Esophagus mucosa (tissue), 1 donor: ENCODE results near the gene NEK6. TPM values are rescaled to one million over a fixed set of nuclear protein-coding genes. Genes with fewer than 3 reads are reported as not detected.

Source experiments
- ATAC-seq: fragments of 200-7000 bp; cut with Tn5 transposase; one replicate; pipeline ENCODE4 v1.9.1; 2020
- total RNA-seq: library from RNA; stranded (reverse); gene quantifications from one replicate; pipeline ENCODE4 v1.2.4, GENCODE V29; 2023
- donor health status: DM: yes; HTN: yes; CAD: no.

NEK6 gene
- total RNA-seq, 1 donor from 2014 or later = 11.0 TPM

GRCh38 chr9:124326378-124326777 is 68.6 kb downstream of the NEK6 start:
- no peak for ATAC-seq

- no peak for ATAC-seq
Measured at GRCh38 chr9:124327491-124327890, 69.7 kb downstream of the NEK6 start.

GRCh38 chr9:124328285-124328684 is 70.5 kb downstream of the NEK6 start:
- no peak for ATAC-seq

- ATAC-seq = no peak
Measured at GRCh38 chr9:124329206-124329792, 71.5 kb downstream of the NEK6 start.

GRCh38 chr9:124330011-124330697 is 72.4 kb downstream of the NEK6 start:
- no peak for ATAC-seq

- ATAC-seq = no peak
Measured at GRCh38 chr9:124331580-124331979, 73.8 kb downstream of the NEK6 start.

- no peak for ATAC-seq
Measured at GRCh38 chr9:124332361-124333202, 74.8 kb downstream of the NEK6 start.

GRCh38 chr9:124333203-124333579 is 75.4 kb downstream of the NEK6 start:
- no peak for ATAC-seq

GRCh38 chr9:124334568-124335319 is 77.0 kb downstream of the NEK6 start:
- no peak for ATAC-seq

- no peak for ATAC-seq
Measured at GRCh38 chr9:124335320-124335707, 77.6 kb downstream of the NEK6 start.

GRCh38 chr9:124337562-124337961 is 79.8 kb downstream of the NEK6 start:
- ATAC-seq = no peak

- ATAC-seq = no peak
Measured at GRCh38 chr9:124339603-124340146, 81.9 kb downstream of the NEK6 start.

GRCh38 chr9:124340219-124341069 is 82.7 kb downstream of the NEK6 start:
- no peak for ATAC-seq

GRCh38 chr9:124341455-124342170 is 83.9 kb downstream of the NEK6 start:
- no peak for ATAC-seq

GRCh38 chr9:124342402-124342775 is 84.6 kb downstream of the NEK6 start:
- ATAC-seq = no peak

GRCh38 chr9:124342776-124343485 is 85.2 kb downstream of the NEK6 start:
- peak; percentile 82 for ATAC-seq

GRCh38 chr9:124343533-124344290 is 86.0 kb downstream of the NEK6 start:
- no peak for ATAC-seq

- no peak for ATAC-seq
Measured at GRCh38 chr9:124344291-124345050, 86.7 kb downstream of the NEK6 start.

- no peak for ATAC-seq
Measured at GRCh38 chr9:124345063-124345462, 87.3 kb downstream of the NEK6 start.
